ENCODE measurements around the gene CARMIL1.

DNA sequence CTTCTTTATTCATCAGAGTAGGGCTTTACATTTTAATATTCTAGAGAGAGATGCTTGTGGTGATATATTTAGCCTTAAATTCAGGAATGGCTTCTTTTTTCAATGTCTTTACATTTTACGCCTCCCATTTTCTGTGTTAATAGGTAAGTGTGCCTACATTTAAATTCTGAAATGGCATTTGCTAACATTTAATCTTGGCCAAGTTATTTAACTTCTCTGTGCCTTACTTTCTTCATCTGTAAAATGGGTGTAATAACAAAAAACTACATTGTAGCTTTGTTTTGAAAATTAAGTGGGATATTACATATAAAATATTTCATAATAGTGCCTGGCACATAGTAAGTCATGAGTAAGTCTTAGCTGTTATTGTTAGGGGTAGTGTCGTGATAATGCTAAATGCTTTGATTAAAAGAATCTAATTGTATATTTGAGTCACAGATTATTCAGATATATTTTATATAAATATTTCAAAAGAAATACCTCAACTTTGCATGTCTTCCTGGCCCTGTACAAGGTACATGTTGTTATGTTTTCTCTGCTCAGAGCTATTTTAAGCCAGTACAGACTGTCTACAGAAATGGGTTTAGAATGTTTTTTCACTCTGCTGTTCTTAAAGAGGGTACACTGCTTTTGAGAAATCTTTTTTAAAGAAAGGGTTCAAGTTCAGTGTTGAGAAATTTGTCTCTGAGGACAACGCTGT, 18.8 kb downstream of the CARMIL1 start:
- TF ChIP-seq GATA2 (IDR thresholded peaks at IDR 0.05; ENCODE audit: low read depth, low read length), result no peak
- TF ChIP-seq GATA3 (IDR thresholded peaks at IDR 0.05; ENCODE audit: low read depth, low read length), result no peak

Data from SH-SY5Y (cell line).